Measurements from ENCODE around the gene SMIM41. TPM values are rescaled to one million over a fixed set of nuclear protein-coding genes. Genes with fewer than 3 reads are reported as not detected.

The SMIM41 gene
- total RNA-seq, 1 experiment from 2014 or later = not detected

DNA sequence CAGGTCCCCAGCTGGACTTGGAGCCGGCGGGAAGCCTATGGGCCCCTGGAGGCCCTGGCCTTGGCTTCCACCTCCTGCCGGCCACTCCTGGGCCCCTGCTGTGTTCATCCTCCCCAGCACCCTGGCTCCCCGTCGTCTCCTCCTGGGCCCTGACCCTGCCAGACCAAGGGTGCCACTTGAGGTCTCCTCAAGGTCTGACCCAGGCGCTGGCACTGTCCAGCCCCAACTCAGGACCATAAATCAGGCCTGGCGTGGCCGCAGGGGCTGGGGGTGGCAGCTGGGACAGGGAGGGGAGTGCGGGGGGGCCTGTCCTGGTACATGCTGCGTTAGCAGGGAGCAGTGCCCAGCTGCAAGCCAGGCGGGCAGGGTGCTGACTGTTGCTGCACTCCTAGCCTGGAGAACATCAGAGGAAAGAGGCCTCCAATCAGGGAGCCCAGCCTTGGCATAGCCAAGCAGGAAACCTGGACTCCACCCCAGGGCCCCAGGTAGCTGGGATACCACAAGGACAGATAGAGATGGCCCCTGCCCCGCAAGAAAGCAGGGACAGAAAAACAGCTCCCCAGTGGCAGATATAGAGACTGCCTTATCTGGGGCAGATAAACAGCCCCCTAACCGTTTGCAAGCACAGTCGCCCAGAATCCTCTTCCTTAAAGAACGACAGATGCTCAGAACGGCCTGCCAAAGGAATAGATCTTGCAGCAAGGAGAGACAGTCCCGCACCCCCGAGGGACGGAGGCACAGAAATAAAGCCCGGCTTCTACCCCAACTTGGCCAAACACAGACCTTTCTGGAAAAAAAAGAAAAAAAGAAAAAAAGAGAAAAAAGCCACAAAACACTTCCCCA, 16.2 kb upstream of the SMIM41 start:
- DNase-seq (ENCODE audit: low read depth) = no peak

DNA sequence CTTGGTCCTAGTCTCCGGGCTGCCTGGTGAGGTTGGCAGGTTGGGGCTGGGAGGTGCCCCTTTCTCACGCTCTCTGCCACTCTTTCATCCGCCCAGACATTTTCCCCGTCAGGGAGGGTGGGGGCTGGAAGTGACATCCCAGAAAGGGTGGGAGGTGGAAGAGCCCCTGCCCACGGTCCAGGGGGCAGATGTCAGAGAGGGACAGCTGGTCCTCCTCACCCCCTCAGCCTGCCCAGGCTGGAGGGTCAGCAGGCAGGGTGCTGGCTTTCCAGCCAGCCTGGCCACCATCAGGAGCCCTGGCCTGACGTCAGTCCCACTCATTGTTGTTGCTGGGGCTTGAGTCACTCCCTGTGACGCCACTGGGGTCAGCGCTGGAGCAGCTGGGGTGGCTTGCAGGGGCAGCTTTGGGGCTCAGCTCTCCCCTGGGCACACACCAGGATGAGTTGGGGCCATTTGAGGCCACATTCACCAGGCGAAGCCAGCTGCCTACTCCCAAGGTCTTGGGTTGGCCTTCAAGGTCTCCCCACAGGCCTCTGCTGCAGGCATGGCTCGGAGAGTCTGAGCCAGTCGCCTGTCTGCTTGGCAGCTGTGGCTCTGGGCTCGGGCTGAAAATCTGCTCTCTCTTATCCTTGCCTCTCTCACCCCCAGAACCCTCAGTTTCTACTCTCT, 15.4 kb upstream of the SMIM41 start:
- peak; percentile 79 for DNase-seq (ENCODE audit: low read depth)

DNA sequence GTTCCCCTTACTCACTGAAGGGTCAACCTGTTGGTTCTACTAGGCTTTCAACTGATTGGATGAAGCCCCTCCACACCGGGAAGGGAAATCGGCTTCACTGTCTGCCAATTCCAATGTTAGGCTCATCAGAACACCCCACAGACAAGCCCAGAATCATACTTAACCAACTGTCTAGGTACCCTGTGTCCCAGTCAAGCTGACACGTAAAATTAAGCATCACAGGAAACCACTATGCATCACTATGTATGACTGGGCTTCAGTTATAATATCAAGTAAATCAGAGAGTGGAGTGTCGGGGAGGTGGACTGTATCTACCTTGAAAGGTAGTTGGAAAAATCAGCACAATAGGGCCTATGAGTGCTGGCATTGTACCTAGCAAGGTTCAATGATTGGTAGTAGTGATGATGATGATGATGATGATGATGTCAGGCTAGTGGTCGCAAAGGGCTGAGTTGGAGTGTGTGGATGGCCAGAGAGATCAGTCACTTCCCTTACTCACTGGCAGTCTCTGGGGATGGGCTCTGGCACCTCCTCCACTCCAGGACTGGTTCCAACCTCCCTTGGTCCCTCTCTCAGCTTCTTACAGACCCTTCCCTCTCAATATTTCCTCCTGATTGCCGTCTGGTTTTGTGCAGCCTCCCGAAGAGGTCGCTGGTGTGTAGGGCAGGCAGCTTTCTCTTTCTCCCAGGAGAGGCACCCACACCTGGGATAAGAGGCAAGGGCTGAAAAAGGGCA, 13.0 kb upstream of the SMIM41 start:
- peak; percentile 24 for DNase-seq (ENCODE audit: low read depth)

DNA sequence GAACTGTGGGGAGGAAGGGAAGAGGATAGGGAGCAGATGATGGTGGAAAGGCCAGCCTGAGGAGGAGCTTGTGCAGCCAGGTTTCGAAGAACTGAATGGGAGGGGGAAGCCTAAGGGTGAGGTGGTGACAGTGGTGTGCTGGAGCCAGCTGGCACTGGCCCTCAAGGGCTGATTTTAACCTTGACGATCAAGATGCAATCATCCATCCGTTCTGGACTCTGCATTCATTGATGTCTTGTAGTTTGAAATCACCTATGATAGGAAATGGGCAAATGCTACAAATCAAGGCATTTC, 12.5 kb upstream of the SMIM41 start:
- no peak for DNase-seq (ENCODE audit: low read depth)

DNA sequence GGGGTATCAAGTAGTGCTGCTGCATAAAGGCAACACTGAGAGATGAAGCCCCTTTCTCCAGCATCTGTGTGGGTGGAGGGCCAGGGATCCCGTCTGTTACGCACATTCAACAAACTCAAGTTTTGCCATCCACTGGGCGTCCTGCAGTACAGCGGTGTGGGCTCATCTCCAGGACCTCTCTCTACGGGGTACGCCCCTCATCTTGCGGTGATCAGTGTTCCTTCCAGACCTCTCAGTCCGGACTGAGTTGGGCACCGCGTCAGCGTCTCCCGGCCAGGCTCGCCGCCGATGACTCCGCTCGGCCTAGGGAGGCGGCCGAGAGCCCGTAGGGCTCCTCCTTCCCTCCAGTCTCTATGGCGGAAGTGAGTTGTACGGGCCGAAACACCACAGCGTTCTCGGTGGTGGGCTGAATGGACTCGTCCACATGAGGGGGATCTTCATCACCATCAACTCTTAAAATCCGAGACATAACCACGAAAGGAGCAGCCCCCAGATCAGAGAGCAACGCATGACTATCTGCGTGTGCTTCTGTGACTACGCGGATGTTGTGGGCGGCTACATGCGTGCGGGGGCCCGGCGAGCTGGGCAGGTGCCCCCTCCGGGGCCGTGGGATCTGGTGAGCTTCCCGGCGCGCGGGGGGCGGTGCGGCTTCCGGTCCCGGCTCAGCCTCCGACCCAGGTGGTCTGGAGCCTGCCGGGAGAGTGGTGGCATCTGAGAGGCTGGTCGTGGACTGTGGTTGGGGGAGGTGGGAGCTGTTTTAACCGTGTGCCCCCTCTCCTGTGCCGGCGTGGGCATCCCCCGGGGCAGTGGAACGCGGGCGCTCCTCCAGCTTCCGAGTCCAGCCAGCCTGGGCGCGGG, 9.9 kb upstream of the SMIM41 start, which contains the start of gene ATG101:
TSS of gene ATG101 (plus strand) at position 652 of the 858 bp plus-strand sequence. CDS start 3,673 bp downstream, outside the sequence.
- DNase-seq (ENCODE audit: low read depth) = peak; percentile 96

DNA sequence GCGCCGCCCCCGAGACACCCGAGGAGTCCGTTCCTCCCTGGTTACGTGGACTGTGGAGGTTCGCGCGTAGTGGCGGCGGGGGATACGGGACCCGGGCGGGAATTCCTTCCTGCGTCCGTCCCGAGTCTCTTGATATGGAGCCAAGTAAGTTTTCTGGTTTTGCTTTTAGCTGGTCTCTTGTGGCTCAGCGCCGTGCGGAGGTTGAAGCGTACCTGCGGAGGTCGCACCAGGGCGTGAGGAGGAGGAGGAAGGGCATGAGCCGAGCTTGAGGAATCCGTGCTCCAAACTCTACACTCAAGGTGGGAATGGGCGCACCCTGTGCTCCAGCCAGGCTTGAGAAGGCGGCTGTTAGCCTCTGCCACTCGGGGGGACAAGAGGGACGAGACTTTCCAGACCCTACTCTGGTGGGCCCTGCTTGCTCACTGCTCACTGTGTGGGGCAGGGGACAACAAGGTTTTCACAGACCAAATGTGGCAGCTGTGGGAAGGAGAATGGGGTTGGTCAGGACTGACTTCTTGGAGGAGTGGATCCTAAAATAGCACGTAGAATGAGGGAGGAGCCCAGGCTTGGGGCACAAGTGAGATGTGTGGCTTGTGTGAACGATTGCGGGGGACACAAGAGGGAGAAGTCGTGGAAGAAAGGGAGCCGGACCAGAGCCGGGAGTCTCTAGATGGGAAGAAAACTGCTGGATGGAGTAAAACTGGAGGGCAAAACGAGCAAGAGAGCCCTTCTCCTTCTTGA, 9.1 kb upstream of the SMIM41 start:
- no peak for DNase-seq (ENCODE audit: low read depth)

DNA sequence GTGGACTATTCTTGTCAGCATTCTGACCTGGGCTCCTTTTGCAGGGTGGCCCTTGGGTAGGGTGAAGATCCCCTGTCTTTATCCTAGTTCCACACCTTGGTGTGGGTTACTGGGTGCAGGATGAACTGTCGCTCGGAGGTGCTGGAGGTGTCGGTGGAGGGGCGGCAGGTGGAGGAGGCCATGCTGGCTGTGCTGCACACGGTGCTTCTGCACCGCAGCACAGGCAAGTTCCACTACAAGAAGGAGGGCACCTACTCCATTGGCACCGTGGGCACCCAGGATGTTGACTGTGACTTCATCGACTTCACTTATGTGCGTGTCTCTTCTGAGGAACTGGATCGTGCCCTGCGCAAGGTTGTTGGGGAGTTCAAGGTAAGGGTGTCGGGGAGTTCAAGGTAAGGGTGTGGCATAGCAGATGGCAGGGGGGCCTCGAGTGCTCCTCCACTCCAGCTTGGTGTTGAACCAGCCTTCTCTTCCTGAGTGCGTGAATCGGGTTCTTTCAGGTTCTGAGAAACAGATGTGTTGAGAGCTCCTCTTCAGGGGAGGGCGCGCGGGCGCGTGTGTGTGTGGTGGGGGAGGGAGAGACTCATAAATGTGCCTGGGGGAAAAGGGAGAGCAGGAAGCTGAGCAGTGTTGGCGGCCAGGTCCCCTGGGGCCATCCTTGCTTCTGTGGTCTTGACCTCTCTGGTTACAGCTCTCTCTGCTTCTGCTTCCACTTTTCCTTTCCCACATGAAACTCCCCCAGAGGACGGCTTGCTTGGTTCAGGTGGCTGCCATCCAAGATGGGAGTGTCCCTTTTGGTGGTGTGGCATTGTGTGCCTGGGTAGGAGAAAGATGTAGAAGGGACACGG, 5.7 kb upstream of the SMIM41 start:
- peak; percentile 48 for DNase-seq (ENCODE audit: low read depth)

DNA sequence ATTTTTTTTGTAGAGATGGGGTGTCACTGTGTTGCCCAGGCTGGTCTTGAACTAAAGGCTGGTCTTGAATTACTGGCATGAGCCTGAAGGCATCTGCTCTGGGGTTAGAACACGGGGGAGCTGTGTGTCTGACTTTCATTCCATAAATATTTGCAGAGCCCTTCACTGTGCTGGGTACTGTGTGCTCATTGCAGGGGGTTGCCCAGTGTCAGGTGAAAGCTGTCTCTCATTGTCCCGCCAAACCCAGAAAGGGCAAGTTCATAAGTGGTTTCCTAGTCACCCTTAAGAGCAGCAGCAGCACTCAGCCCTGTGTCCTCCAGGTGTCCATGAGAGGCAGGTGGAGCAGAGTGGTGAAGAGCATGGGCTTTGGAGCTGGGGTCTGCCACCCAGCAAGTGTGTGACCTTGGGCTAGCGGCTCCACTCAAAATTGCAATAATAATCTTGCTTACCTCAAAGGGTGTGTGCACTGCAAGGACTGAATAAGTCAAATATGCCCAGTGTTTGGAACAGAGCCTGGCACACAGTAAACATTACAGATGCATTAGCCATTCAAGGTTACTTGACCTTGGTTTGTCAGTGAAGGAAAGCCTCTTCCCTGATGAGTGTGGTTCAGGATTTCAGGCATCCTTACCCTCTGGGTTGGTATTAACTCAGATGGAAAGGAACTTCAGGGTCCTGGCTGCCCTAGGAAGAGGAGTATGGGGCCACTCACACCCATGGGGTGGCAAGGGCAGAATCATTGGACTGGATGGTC, 4.4 kb upstream of the SMIM41 start:
- DNase-seq (ENCODE audit: low read depth) = no peak

DNA sequence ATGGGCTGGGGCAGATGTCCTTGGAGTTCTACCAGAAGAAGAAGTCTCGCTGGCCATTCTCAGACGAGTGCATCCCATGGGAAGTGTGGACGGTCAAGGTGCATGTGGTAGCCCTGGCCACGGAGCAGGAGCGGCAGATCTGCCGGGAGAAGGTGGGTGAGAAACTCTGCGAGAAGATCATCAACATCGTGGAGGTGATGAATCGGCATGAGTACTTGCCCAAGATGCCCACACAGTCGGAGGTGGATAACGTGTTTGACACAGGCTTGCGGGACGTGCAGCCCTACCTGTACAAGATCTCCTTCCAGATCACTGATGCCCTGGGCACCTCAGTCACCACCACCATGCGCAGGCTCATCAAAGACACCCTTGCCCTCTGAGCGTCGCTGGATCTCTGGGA, 2.7 kb upstream of the SMIM41 start:
- no peak for DNase-seq (ENCODE audit: low read depth)

DNA sequence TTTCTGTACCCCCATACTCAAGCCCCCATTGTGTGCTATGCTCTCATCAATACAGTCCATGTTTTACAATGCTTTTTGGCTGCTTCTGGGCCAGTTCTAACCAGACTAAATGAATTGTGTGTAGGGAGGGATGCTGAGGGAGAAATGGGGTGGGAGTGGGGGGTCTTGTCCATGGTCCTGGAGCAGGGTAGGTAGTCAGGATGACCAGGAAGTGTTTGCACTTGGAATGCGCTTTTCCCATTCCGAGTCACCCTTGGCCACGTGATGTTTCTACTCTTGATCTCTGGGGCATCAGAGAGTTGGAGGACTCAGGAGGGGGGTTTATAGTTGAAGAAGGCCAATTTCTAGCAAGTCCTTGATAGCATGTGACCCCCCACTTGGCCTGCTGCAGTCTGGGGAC, 1.2 kb upstream of the SMIM41 start:
- DNase-seq (ENCODE audit: low read depth) = no peak

DNA sequence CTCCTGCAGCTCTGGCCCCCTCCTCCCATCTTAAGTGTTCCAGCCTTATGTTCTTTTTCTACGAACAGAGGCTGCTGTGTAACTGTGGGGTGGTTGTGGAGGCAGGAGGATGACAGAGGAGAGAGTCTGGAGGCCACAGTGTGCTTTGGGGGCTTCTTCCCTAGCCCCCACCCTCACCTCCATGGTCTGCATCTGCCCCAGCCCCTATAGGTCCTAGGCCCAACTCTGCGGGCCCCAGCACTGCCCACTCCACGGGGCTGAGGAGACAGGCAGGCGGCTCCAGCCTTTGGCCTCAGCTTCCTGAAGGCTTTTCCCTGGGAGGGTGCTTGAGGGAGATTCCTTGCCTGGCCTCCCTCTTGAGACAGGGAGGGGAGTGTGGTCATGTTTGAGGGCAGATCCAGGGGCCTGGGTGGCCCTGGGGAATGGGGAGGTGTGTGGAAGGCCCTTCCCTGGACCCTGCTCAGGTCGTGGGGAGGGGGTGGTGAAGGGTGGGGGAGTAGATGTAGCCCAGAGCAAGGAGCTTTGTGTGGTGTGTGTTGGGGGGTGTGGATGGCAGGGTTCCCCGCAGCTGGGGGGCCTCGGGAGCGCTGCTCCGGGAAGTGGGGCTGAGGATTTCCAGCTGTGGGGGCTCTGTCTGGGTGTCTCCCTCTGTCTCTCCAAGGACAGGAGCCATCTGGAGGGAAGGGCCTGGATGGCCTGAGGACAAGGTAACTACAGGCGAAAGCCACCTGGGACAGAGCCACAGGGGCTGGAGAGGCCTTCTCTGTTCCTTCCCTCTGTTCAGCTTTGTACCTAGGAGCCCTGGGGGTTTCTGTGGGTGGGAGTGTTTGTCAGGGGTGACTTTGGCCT, 1.1 kb downstream of the SMIM41 start:
- DNase-seq (ENCODE audit: low read depth) = no peak

DNA sequence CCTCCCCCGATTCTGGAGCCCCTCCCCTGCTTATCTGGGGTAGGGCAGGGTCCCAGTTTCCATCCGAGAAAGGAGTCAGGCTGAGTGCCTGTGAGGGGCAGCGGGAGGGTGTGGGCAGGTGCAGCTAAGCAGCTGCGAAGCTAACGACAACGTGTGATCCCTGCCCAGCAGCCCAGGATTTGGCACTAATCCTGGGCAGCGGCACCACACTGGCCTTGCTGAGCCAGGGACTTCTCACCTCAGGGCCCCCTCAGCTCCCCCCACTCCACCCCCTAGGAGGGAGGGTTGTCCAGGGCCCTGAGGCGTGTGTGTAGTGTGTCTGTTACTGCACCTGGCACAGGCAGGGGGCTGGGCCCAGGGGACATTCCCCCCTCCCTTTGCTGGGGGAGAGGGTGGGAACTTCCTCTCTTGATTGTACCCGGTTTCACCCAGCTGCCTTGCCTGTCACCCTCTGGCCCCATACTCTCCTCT, 1.8 kb downstream of the SMIM41 start:
- DNase-seq (ENCODE audit: low read depth) = no peak

DNA sequence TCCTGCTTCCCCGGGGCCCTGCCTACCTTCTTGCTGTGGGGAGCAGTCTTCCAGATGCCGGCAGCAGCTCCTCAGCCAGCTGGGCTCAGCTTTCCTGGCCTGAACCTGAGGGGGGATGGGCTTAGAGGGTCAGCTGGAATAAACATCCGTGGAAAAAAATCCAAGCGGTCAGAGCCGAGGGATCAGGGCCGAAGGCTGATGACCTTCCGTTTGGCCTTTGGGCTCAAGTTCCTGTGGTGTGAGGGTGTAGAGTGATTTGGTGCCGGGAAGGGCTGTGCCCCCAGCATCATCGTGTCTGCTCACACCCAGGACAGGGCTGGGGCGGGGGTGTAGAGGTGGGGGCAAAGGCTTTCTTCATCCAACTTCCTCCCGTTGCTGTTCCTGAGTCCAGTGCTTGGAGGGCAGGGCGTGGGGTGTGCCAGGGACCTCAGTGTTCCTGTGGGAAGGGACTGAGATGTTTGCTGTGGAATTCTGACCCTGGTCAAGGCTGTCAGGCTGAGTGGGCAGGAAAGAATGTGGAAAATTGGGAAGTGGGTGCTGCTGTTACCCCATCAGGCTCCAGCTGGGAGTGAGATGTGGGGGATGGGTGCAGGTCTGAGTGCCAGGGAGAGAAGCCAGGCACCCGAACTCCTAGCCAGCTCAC, 2.6 kb downstream of the SMIM41 start:
- DNase-seq (ENCODE audit: low read depth) = no peak

DNA sequence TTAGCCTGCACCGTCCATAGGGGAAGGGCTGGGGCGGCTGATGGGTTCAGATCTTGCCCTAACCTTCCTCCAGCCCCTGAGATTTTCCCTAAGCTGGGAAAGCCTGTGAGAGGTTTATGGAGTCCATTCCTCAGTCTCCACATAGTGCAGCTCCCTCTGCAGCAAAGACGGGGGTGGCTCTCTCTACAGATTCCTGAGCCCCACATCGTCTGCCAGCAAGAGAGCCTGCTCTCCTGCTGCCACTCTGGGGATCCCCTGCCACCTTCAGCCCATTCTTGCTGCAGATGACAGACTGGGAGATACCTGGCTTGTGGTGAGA, 3.1 kb downstream of the SMIM41 start:
- no peak for DNase-seq (ENCODE audit: low read depth)

DNA sequence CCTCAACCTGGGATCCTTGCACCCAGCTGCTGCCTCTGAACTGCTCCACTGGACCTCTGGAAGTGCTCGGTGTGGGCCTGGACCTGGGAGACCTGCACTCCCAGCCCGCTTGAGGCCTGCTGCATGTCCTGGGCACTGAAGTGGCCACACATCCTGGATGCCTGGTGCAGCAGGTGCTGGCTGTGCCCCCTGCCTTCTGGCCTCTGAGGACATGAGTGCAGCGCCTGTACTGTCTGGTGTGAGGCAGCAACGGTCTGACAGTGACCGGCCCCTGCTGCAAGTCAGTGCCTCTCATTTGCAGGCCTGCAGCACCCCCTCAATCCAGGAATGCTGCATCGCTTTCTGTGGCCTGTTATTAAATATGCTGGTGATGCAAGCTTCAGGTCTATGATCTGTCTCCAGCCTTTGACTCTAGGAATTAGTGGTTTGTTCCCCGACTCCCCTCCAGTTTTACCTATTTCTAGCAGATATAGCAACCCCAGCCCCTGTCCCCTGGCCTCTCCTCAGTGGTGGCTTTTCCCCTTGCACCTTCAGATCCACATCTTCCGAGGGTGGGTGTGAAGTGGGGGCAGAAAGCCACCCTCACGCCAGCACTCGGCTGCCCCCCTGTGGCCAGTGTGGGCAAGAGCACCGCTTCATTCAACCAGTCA, 3.6 kb downstream of the SMIM41 start:
- DNase-seq (ENCODE audit: low read depth) = peak; percentile 63

DNA sequence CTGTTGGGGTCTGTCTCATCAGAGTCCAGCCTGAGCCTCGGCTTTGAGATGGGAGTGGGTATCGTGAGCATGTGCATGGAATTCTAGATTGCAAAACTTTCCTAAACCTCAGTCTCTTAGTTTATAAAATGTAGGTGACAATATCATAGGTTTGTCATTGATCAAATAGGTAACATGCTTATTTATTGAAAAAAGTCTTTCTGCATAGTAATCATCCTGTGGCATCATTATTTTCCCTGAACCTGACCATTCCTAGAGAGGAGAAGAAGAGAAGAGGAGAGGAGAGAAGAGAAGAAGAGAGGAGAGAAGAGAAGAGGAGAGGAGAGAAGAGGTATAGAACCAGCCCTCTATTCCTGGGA, 4.1 kb downstream of the SMIM41 start:
- no peak for DNase-seq (ENCODE audit: low read depth)

DNA sequence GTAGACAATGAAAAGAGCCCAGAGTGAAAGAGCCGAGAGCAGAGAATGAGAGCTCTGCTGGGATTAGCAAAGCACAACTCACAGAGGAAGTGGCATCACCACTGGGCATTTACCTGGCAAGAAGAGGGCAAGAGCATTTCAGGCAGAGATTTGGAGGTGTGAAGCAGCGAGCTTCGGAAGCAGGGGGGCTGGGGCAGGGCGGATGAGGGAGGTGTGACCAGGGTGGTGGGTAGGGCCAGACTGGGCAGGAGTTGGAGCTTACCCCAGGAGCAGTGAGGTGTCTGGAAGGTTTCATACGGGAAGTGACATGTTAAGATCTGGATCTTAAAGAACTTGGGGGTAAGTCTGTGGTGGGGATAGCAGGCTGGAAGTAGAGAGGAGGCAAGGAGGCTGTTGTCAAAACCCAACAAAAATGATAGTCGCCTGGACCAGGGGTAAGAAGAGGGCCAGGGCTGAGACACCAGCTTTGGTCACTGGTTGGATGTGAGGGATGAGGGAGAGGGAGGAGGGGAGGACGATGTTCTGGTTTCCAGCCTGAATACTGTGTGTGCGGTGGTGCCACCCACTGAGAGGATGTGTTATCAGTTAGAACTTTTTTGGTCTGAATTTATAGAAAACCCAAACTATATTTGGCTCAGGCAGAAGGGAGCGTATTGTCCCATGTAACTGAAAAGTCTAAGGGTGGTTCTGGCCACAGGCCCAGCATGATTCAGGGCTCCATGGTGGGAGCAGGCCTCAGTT, 5.2 kb downstream of the SMIM41 start:
- no peak for DNase-seq (ENCODE audit: low read depth)
